GM12873 (cell line): ENCODE results near the gene ETFDH.

Experiments
- CTCF ChIP-seq: IDR thresholded peaks from 2 replicates; pipeline ENCODE4 v1.5.1; 2012; ENCODE audit warnings: low read depth, mild to moderate bottlenecking, moderate library complexity, low read length, control low read depth; ENCODE audit not compliant: insufficient read depth; ENCODE audit errors: missing control alignments

Gene ETFDH

GRCh38 chr4:158750379-158750778 is 78.3 kb downstream of the ETFDH start:
- TF ChIP-seq CTCF, result no peak

GRCh38 chr4:158754385-158755180 is 82.5 kb downstream of the ETFDH start:
- no peak for TF ChIP-seq CTCF

GRCh38 chr4:158756588-158756987 is 84.5 kb downstream of the ETFDH start:
- no peak for TF ChIP-seq CTCF

GRCh38 chr4:158758142-158758541 is 86.0 kb downstream of the ETFDH start:
- no peak for TF ChIP-seq CTCF

GRCh38 chr4:158758703-158759102 is 86.6 kb downstream of the ETFDH start:
- no peak for TF ChIP-seq CTCF
